ENCODE results near the gene TTC34. TPM values are rescaled to one million over a fixed set of nuclear protein-coding genes. Genes with fewer than 3 reads are reported as not detected.

The TTC34 gene
- total RNA-seq, 1 experiment from 2014 or later = 0.92 TPM

GRCh38 chr1:2605509-2606395 lies 195.7 kb downstream of the TTC34 start:
- no peak for DNase-seq
- WGBS (ENCODE audit: extremely low coverage, insufficient read length, low lambda C conversion rate) = no CpG with 5 or more reads among the region's 48 CpGs
- Histone ChIP-seq H2AK5ac (ENCODE audit: insufficient read length, low read length) (no peak overlapping the region), H3K4me1 (ENCODE audit: insufficient read depth, low read length) (no peaks in the 10 kb centered on the region), H3K79me1 (ENCODE audit: insufficient read depth, low read depth, low read length, poor library complexity, severe bottlenecking) (no peaks in the 10 kb centered on the region), H3K9ac (ENCODE audit: extremely low read depth, insufficient read length, low read length) (no peak overlapping the region), H2BK12ac (ENCODE audit: insufficient read length, low read depth, low read length) (no peak overlapping the region), H4K8ac (replicated peaks; ENCODE audit: insufficient read length, low read depth, low read length) (no peak overlapping the region), H4K91ac (ENCODE audit: insufficient read length, low read depth, low read length) (no peak overlapping the region), H2AFZ (ENCODE audit: low read length) (no peak overlapping the region), H3K79me2 (ENCODE audit: insufficient read depth, low read length) (no peaks in the 10 kb centered on the region), H3K14ac (ENCODE audit: insufficient read depth, low read length) (no peak overlapping the region), H2BK20ac (ENCODE audit: low read depth, low read length, poor library complexity, severe bottlenecking) (no peak overlapping the region), H3K27ac (ENCODE audit: insufficient read length, low read depth, low read length) (no peak overlapping the region), H3K23ac (ENCODE audit: insufficient read length, low read depth, low read length) (no peak overlapping the region), H2BK15ac (ENCODE audit: low read depth, low read length) (no peak overlapping the region), H3K18ac (ENCODE audit: insufficient read length, low read depth, low read length) (no peak overlapping the region), H3K56ac (ENCODE audit: insufficient read length, low read depth, low read length) (no peak overlapping the region), H3K23me2 (ENCODE audit: insufficient read length, low read depth, low read length, poor library complexity, severe bottlenecking) (no peaks in the 10 kb centered on the region), H4K20me1 (ENCODE audit: control insufficient read depth, insufficient read depth, insufficient read length) (no peaks in the 10 kb centered on the region), H4K5ac (ENCODE audit: insufficient read length, low read depth, low read length) (no peak overlapping the region), H3K9me3 (ENCODE audit: control insufficient read depth, low read depth, low read length) (no peaks in the 10 kb centered on the region), H2BK5ac (ENCODE audit: insufficient read length, low read length) (no peak overlapping the region), H3K4ac (ENCODE audit: low read depth, low read length) (no peak overlapping the region), H3T11ph (ENCODE audit: low read length) (no peak overlapping the region), H3K27me3 (ENCODE audit: insufficient read depth, low read length) (no peaks in the 10 kb centered on the region), H2BK120ac (ENCODE audit: low read depth, low read length, poor library complexity, severe bottlenecking) (no peak overlapping the region), H3K4me2 (ENCODE audit: insufficient read depth, insufficient read length, low read length) (no peak overlapping the region)
- TF ChIP-seq CTCF (conservative IDR thresholded peaks at IDR 0.05) = no peak
- H3K27ac Mint-ChIP-seq = no peak overlapping the region
- H3K4me1 Mint-ChIP-seq = no peaks in the 10 kb centered on the region
- H3K9me3 Mint-ChIP-seq = peaks cover 0 to 4% of the 10 kb centered on the region in 2 experiments; a peak in 1 of 5 replicates
- no peak overlapping the region for H3K4me3 Mint-ChIP-seq
- peaks cover 22% of the 10 kb centered on the region for H3K27me3 Mint-ChIP-seq (ENCODE audit: low read depth)
- no peaks in the 10 kb centered on the region for H3K36me3 Mint-ChIP-seq (ENCODE audit: insufficient read depth in 1 of 3, low read depth in 3 of 3)

Data from H9 (cell line).